Measurements from ENCODE around the gene CKAP4. TPM values are rescaled to one million over a fixed set of nuclear protein-coding genes. Genes with fewer than 3 reads are reported as not detected.

Gene CKAP4
- total RNA-seq, 1 experiment from 2014 or later: 62.4 TPM

DNA sequence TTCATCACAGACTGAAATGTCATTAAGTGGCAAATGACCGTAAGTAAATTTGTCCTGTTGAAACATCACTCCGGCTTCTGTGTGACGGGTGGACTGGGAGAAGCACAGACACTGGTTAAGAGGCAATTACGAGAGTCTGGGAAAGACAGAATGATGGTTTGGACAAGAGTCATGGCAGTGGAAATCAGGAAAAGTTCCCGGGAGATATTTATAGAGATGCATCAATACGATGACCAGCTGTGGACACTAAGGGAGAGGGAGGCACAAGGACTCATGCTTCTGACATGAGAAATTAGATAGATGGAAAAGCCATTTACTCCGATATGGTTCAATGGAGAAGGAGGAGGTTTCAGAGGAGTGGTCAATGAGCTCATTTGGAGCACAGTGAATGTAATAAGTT, 27.3 kb downstream of the CKAP4 start:
- Mint-ChIP-seq H3K27ac (no peak overlapping the region), H3K4me3 (no peak overlapping the region), H3K4me1 (peaks cover 2% of the 10 kb centered on the region in 2 experiments; a peak in 1 of 4 replicates), H3K27me3 (ENCODE audit: low read depth) (peaks cover 3% of the 10 kb centered on the region; the same call in 1 of the 2 replicates), H3K9me3 (peaks cover 20 to 21% of the 10 kb centered on the region in 2 experiments), H3K36me3 (ENCODE audit: insufficient read depth in 1 of 3, low read depth in 3 of 3) (peaks cover 3 to 18% (median 6%) of the 10 kb centered on the region in 3 experiments; a peak in 6 of 7 replicates)
- Histone ChIP-seq H3K4ac (ENCODE audit: low read depth, low read length) (no peak overlapping the region), H2BK5ac (ENCODE audit: insufficient read length, low read length) (no peak overlapping the region), H2AFZ (ENCODE audit: low read length) (no peak overlapping the region), H4K91ac (ENCODE audit: insufficient read length, low read depth, low read length) (no peak overlapping the region), H3K56ac (ENCODE audit: insufficient read length, low read depth, low read length) (no peak overlapping the region), H3K23ac (ENCODE audit: insufficient read length, low read depth, low read length) (no peak overlapping the region), H4K8ac (replicated peaks; ENCODE audit: insufficient read length, low read depth, low read length) (no peak overlapping the region), H3K18ac (ENCODE audit: insufficient read length, low read depth, low read length) (no peak overlapping the region), H3K79me1 (ENCODE audit: insufficient read depth, low read depth, low read length, poor library complexity, severe bottlenecking) (no peaks in the 10 kb centered on the region), H2BK20ac (ENCODE audit: low read depth, low read length, poor library complexity, severe bottlenecking) (no peak overlapping the region), H3T11ph (ENCODE audit: low read length) (no peak overlapping the region), H3K27me3 (ENCODE audit: insufficient read depth, low read length) (no peaks in the 10 kb centered on the region), H3K79me2 (ENCODE audit: insufficient read depth, low read length) (no peaks in the 10 kb centered on the region), H3K9me3 (ENCODE audit: control insufficient read depth, low read depth, low read length) (no peaks in the 10 kb centered on the region), H4K20me1 (ENCODE audit: control insufficient read depth, insufficient read depth, insufficient read length) (no peaks in the 10 kb centered on the region), H2BK12ac (ENCODE audit: insufficient read length, low read depth, low read length) (no peak overlapping the region), H3K4me1 (ENCODE audit: insufficient read depth, low read length) (no peaks in the 10 kb centered on the region), H3K9ac (ENCODE audit: extremely low read depth, insufficient read length, low read length) (no peak overlapping the region), H3K23me2 (ENCODE audit: insufficient read length, low read depth, low read length, poor library complexity, severe bottlenecking) (no peaks in the 10 kb centered on the region), H3K4me2 (ENCODE audit: insufficient read depth, insufficient read length, low read length) (no peak overlapping the region), H3K14ac (ENCODE audit: insufficient read depth, low read length) (no peak overlapping the region), H3K27ac (ENCODE audit: insufficient read length, low read depth, low read length) (no peak overlapping the region), H2BK120ac (ENCODE audit: low read depth, low read length, poor library complexity, severe bottlenecking) (no peak overlapping the region), H2BK15ac (ENCODE audit: low read depth, low read length) (no peak overlapping the region), H4K5ac (ENCODE audit: insufficient read length, low read depth, low read length) (no peak overlapping the region), H2AK5ac (ENCODE audit: insufficient read length, low read length) (no peak overlapping the region)
- no CpG with 5 or more reads among the region's 7 CpGs for WGBS (ENCODE audit: extremely low coverage, insufficient read length, low lambda C conversion rate)
- TF ChIP-seq CTCF (conservative IDR thresholded peaks at IDR 0.05): no peak
- DNase-seq: no peak

All from H9 (cell line).